PC-3 (cell line): ENCODE measurements around the gene IMPDH1.

Experiments used
- EZH2 ChIP-seq: fragments of 300-600 bp; sonication (generic); IDR thresholded peaks from one replicate; pipeline ENCODE4 v1.6.1; 2017; ENCODE audit warnings: antibody characterized with exemption, mild to moderate bottlenecking, low read length; ENCODE audit not compliant: unreplicated experiment
- EZH2phosphoT487 ChIP-seq: fragments of 300-600 bp; sonication (generic); IDR thresholded peaks from 2 replicates; pipeline ENCODE4 v1.6.1; 2018; ENCODE audit warnings: mild to moderate bottlenecking, antibody characterized with exemption, low read length, borderline replicate concordance
- TF ChIP-seq, protein P1 (sequence below): fragments of 300-600 bp; sonication (generic); conservative IDR thresholded peaks from 2 replicates; pipeline ENCODE4 v1.5.1; 2017; ENCODE audit warnings: antibody characterized with exemption, low read depth, mild to moderate bottlenecking, low read length

DNA sequence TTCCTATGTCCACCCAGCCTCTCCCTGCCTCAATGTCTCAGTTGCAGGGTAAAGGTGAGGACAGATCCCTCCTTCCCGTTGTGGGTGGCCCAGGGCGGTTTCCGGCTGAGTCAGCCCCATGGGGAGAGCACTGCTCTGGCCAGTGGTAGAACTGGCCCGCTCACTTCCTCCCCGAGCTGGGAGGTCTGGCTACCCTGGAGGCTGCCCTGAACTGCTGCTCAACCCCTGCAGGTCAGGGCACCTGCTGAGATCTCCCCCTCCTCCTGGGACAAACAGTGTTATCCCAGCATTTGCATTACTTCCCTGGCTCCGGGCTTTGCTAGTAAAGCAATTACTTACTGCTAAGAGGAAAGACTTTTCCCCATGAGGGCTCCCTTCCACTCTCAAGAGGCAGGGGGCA lies 21.4 kb upstream of the IMPDH1 start:
- TF ChIP-seq, protein P1, sequence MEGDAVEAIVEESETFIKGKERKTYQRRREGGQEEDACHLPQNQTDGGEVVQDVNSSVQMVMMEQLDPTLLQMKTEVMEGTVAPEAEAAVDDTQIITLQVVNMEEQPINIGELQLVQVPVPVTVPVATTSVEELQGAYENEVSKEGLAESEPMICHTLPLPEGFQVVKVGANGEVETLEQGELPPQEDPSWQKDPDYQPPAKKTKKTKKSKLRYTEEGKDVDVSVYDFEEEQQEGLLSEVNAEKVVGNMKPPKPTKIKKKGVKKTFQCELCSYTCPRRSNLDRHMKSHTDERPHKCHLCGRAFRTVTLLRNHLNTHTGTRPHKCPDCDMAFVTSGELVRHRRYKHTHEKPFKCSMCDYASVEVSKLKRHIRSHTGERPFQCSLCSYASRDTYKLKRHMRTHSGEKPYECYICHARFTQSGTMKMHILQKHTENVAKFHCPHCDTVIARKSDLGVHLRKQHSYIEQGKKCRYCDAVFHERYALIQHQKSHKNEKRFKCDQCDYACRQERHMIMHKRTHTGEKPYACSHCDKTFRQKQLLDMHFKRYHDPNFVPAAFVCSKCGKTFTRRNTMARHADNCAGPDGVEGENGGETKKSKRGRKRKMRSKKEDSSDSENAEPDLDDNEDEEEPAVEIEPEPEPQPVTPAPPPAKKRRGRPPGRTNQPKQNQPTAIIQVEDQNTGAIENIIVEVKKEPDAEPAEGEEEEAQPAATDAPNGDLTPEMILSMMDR, result no peak
- TF ChIP-seq EZH2phosphoT487 (no peak), EZH2 (no peak)
